IPS-18c (cell line): ENCODE results near the gene AGAP3.

Experiments used
- H3K4me3 ChIP-seq: 2 replicates; pipeline ENCODE4 v1.7.0; 2013; ENCODE audit warnings: low read depth, mild to moderate bottlenecking, low read length, moderate library complexity; ENCODE audit not compliant: insufficient read depth
- H3K9me3 ChIP-seq: one replicate; pipeline ENCODE4 v1.6.1; 2013; ENCODE audit warnings: mild to moderate bottlenecking, low read length, moderate library complexity; ENCODE audit not compliant: control insufficient read depth, insufficient read depth

Gene AGAP3

DNA sequence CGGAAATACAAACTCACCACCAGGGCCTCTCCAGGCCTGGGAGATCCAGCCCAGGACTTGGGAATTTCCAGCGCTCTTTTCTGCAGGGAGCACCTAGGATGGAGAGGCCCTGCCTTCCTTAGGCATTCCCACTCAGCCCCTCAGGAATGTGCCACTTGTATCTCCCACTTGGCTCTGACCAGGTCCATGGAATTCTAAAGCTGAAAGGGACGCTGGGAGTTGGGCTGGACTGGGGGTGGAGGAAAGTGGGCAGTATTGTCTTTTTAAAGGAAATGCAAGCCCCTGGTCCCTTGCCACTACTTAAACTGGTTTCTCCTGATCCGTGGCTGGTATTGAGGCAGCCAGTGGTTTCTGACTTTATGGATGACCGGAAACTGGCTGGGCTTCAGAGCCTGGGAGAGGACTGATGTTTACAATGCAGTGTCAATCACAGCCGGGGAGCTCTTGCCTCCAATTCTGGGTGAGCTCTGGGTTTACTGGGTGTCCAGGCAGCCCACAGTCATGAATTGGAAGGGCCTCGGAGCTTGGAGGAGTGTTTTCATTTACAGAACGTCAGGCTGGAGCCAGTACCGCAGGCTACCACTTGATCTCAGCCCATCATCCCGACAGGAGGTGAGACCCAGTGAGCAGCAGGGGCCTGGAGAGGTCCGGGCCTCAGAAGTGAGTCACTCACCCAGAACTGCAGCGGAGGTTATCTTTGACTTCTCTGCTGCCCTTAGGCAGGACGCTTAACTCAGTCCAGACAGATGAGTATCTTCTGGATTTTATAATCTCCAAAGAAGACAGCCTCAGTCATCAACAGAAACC, 27.3 kb downstream of the AGAP3 start:
- Histone ChIP-seq H3K4me3 (no peak overlapping the region), H3K9me3 (no peaks in the 10 kb centered on the region)

- H3K9me3 ChIP-seq, result no peaks in the 10 kb centered on the region
- H3K4me3 ChIP-seq, result peak overlapping the region; percentile 24
Measured at GRCh38 chr7:151114151-151115090, 28.1 kb downstream of the AGAP3 start.

GRCh38 chr7:151115121-151115835, 29.0 kb downstream of the AGAP3 start:
- Histone ChIP-seq H3K9me3 (no peaks in the 10 kb centered on the region), H3K4me3 (peak overlapping the region; percentile 46)

- no peaks in the 10 kb centered on the region for H3K9me3 ChIP-seq
- H3K4me3 ChIP-seq, result peak overlapping the region; percentile 46
Measured at GRCh38 chr7:151115836-151116418, 29.7 kb downstream of the AGAP3 start.

DNA sequence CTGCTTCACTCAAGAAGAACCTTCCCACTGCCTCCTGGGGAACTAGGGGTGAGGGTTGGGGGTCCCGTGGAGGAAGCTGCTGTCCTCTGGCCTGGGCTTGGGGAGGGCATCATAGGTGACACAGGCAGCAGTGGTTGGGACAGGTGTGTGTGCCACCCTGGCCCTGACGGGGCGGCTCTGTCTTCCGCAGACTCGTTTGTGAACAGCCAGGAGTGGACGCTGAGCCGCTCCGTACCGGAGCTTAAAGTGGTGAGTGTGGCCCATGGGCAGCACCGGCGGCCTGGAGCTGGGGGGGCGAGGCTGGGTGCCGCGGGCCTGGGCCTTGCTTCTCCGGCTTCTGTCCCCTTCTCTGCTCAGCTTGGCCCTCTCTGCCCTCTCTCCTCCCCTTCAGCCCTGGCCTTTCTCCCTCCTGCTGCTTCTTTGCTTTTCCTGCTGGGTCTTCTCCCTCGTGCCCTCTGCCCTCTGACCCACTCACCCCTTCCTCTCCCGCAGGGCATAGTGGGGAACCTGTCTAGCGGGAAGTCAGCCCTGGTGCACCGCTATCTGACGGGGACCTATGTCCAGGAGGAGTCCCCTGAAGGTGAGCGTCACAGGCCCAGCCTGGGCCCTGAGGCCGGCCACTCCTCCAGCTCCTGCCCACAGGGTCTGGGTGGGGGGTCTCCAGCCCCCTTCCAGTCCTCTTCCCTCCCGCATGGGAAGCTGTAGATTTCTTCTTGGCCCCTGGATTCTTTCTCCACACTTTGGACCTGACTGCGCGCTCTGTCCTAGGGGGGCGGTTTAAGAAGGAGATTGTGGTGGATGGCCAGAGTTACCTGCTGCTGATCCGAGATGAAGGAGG, 30.5 kb downstream of the AGAP3 start:
- no peaks in the 10 kb centered on the region for H3K9me3 ChIP-seq
- no peak overlapping the region for H3K4me3 ChIP-seq

- H3K9me3 ChIP-seq, result no peaks in the 10 kb centered on the region
- H3K4me3 ChIP-seq, result no peak overlapping the region
Measured at GRCh38 chr7:151117565-151117964, 31.3 kb downstream of the AGAP3 start.

DNA sequence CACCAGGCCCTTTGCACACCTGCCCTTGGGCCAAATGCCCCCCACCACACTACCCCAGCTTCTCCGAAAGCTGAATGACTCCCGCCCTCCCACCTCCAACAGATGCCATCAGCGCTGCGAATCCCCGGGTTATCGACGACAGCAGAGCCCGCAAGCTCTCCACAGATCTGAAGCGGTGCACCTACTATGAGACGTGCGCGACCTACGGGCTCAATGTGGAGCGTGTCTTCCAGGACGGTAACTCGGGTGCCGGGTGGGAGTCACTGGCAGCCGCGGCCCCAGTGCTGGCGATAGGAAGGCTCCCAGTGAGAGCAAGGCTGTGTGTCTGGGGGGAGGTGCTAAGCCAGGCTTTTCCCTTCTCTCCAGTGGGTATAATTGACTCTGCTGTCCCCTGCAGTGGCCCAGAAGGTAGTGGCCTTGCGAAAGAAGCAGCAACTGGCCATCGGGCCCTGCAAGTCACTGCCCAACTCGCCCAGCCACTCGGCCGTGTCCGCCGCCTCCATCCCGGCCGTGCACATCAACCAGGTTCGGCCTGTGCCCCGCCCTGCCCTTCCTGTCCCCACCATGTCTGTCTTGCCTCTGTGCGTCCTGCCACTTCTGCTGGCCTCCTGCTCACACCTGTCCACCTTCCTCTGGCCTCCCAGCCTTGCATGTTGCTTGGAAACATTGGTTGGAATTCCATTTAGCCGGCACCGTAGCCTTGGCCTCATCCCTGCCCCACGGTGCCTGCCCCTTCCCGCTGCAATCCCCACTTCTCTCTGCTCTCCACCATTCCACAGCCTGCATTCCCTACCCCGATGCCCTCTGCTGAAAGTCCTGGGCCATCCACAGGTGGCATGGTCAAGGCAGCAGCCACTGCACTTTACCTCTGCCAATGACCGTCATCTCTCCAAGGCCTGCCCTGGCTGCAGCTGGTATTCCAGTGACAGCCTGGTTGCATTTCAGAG, 32.1 kb downstream of the AGAP3 start:
- Histone ChIP-seq H3K4me3 (no peak overlapping the region), H3K9me3 (no peaks in the 10 kb centered on the region)

DNA sequence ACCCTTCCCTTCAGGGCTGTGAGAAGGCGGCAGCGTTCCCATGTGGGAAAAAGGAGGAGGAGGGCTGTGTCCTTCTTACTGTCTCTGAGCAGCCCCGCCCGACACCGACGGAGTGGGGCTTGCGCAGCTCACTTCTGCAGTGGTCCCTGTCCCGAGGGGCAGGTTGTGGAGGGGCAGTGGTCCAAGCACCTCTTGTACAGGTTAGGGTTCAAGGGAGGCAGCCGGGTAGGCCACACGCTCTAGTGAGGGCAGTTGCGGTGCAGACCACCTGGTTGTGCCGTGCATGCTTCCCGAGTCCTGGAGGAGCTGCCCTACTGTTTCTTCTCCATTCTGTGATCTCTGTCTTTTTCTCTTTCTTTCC, 32.8 kb downstream of the AGAP3 start:
- H3K4me3 ChIP-seq, result no peak overlapping the region
- no peaks in the 10 kb centered on the region for H3K9me3 ChIP-seq

GRCh38 chr7:151119902-151120301, 33.6 kb downstream of the AGAP3 start:
- Histone ChIP-seq H3K9me3 (no peaks in the 10 kb centered on the region), H3K4me3 (no peak overlapping the region)

GRCh38 chr7:151120896-151121295, 34.6 kb downstream of the AGAP3 start:
- Histone ChIP-seq H3K4me3 (no peak overlapping the region), H3K9me3 (no peaks in the 10 kb centered on the region)

- H3K9me3 ChIP-seq, result no peaks in the 10 kb centered on the region
- H3K4me3 ChIP-seq, result no peak overlapping the region
Measured at GRCh38 chr7:151121380-151122170, 35.3 kb downstream of the AGAP3 start.

- H3K9me3 ChIP-seq, result no peaks in the 10 kb centered on the region
- H3K4me3 ChIP-seq, result no peak overlapping the region
Measured at GRCh38 chr7:151122276-151122675, 36.0 kb downstream of the AGAP3 start.

- no peaks in the 10 kb centered on the region for H3K9me3 ChIP-seq
- H3K4me3 ChIP-seq, result no peak overlapping the region
Measured at GRCh38 chr7:151122796-151123157, 36.5 kb downstream of the AGAP3 start.

- Histone ChIP-seq H3K4me3 (no peak overlapping the region), H3K9me3 (no peaks in the 10 kb centered on the region)
Measured at GRCh38 chr7:151123158-151123821, 37.0 kb downstream of the AGAP3 start.
